Mononuclear cell (primary cell): Measurements from ENCODE around the gene GGA1. TPM values are rescaled to one million over a fixed set of nuclear protein-coding genes. Genes with fewer than 3 reads are reported as not detected.
"Not testable (repeated sequence)": the region's sequence is repeated elsewhere in the genome, so short reads cannot be mapped to it uniquely, and the experiment has no call there.

ENCODE experiments used
- H3K27me3 ChIP-seq: 2 replicates; pipeline ENCODE4 v1.6.0; 2011; ENCODE audit warnings: low read length, control low read depth; ENCODE audit not compliant: insufficient read depth
- H3K4me1 ChIP-seq: 2 replicates; pipeline ENCODE4 v1.5.1; 2011; ENCODE audit warnings: mild to moderate bottlenecking, low read length, control low read depth; ENCODE audit not compliant: insufficient read depth
- H3K4me3 ChIP-seq: 2 replicates; pipeline ENCODE4 v1.5.1; 2011; ENCODE audit warnings: mild to moderate bottlenecking, low read length, moderate library complexity
- H3K9me3 ChIP-seq: 2 replicates; pipeline ENCODE4 v1.5.1; 2011; ENCODE audit warnings: low read depth, mild to moderate bottlenecking, control low read depth, low read length
- total RNA-seq: library from RNA; depleted of rRNA; stranded (reverse); fragments of >200 nt; gene quantifications from one replicate; pipeline ENCODE4 v1.2.3, GENCODE V29; 2012

The GGA1 gene
- total RNA-seq, 1 donor, result 60.8 TPM

DNA sequence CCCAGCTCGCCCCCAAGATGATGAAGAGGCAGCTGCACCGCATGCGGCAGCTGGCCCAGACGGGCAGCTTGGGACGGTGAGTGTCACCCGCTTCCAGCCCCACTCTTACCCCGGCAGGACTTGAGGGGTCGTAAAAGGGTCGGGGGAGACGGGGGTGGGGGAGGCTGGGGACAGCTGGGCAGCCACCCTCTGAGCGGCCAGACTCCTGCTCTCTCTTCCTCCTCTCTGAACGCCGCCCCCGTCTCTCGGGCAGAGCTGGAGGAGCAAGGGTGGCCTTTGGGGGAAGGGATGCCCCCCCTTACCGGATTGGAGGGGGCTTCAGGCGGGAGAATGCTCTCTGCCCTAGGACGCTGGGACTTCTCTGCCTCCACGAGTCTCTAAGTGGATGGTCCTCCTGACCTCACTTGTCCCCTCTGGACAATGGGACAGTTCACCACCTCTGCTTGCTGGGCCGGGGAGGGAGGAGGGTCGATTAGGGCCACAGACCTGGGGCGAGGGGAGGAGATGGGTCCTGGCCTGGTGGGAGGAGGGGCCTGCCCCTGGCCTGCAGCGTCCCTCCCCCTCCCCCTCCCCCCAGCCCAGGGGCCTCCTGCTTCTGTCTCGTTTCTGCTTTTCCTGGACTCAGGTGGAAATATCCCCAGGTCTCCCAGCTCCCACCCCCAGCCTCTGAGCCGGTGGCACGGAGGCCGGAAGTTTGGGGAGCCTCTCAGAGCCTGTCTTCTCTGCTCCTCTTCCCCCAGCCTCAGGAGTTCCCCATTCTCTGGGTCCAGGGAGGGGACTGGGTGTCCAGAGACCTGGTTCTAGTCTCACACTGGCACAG lies 31.3 kb downstream of the GGA1 start:
- H3K27me3 ChIP-seq, result no peaks in the 10 kb centered on the region
- peaks cover 78% of the 10 kb centered on the region for H3K4me1 ChIP-seq
- peak overlapping the region; percentile 83 for H3K4me3 ChIP-seq
- H3K9me3 ChIP-seq, result no peaks in the 10 kb centered on the region

DNA sequence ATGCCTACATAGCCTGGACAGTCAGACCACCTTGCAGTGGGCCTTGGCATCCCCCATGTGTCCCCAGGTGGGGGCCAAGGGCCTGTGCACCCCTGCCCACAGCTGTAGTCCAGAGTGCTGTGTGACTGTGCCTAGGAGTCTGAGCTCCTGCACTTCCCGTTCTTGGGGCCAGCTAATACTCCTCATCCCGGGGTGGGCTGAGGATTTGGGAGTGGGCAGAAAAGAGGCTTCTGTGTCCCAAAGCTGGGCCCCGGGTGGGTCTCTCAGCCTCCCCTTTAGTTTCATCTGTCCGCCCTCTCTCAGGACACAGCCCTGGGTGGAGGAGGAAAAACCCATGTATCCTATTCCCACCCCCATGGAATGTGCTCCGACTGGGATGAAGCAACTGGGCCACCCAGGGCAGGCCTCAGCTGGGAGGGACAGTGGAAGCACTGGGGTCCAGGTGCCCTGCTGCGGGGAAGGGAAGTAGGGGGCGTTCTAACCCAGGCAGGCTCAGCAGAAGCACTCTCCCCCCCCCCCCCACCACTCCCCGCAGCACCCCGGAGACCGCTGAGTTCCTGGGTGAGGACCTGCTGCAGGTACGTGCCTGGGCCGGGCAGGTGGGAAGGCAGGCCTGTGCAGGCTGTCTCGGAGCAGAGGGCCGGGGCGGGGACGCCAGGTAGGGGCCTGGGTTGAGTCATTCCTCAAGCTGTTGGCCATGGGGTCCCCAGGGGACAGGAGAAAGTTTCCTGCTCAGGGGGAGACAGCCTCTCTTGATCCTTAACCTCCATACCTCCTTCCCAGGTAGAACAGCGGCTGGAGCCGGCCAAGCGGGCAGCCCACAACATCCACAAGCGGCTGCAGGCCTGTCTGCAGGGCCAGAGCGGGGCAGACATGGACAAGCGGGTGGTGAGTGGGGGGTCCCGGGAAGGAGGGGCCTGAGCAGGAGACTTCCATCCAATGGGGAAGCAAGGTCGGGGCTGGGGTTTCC lies 32.2 kb downstream of the GGA1 start:
- H3K4me1 ChIP-seq, result peaks cover 69% of the 10 kb centered on the region
- no peaks in the 10 kb centered on the region for H3K9me3 ChIP-seq
- peak overlapping the region; percentile 83 for H3K4me3 ChIP-seq
- H3K27me3 ChIP-seq, result no peaks in the 10 kb centered on the region

DNA sequence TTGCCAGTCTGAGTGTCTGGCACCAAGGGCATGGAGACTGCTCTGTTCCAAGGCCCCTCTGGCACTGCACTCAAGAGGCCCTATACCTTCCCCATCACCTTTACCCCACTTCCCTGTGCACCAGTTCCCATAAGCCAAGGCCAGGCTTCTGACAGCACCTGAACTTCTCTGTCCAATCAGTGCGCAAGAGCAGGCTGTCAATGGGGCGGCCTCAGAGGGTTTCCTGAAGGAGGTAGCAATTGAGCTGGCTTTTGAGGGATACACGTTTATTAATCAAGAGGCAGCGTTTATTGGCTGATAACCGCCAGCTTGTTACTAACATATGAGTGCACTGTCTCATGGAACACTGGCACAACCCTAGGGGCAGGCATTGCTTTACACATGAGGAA lies 32.9 kb downstream of the GGA1 start:
- Histone ChIP-seq H3K4me3 (no peak overlapping the region), H3K4me1 (peaks cover 63% of the 10 kb centered on the region), H3K27me3 (no peaks in the 10 kb centered on the region), H3K9me3 (no peaks in the 10 kb centered on the region)

DNA sequence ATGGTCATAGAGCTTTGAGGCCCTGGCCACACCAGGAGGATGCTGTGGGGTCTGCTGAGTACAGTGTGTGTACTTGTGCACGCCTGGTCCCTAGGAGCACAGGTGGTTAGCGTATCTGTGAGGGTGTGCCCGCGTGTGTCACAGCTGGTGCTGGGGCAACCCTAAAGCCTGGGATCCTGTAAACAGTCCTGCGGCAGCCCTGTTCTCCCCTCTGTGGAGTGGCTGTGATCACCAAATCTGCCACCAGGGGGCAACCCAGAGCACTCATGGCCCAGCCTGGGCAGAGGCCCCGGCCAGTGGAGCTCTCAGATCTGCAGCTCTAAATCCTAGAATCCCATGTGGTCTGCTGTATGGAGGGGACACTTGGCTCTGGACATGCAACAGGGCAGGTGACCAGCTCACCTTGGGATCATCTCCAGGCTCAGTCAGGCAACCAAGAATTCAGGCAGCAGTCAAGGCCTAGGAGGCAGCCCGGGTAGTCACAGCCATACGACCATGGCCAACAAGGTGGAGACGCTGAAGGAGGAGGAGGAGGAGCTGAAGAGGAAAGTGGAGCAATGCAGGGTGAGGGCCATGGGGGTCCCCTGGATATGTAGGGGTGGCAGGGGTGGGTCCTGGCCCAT lies 34.7 kb downstream of the GGA1 start:
- Histone ChIP-seq H3K9me3 (no peaks in the 10 kb centered on the region), H3K27me3 (no peaks in the 10 kb centered on the region), H3K4me1 (peaks cover 45% of the 10 kb centered on the region), H3K4me3 (no peak overlapping the region)

DNA sequence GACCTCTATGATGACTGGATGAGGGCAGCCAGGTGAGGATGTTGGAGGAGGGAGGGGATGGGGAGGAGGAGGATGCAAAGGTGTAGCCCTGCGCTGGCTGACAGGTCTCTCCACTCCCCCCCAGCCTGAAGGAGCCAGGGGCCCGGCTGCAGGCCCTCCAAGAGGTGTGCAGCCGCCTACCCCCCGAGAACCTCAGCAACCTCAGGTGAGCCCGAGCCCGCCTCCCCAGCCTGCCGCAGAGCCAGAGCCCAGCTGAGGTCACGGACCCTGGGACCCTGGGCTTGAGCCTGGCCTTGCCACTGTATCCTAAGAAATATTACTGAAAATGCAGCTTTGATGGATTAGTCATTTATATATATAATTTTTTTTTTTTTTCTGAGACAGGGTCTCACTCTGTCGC lies 38.7 kb downstream of the GGA1 start:
- Histone ChIP-seq H3K4me3 (no peak overlapping the region), H3K27me3 (no peaks in the 10 kb centered on the region), H3K4me1 (peaks cover 16% of the 10 kb centered on the region), H3K9me3 (no peaks in the 10 kb centered on the region)

DNA sequence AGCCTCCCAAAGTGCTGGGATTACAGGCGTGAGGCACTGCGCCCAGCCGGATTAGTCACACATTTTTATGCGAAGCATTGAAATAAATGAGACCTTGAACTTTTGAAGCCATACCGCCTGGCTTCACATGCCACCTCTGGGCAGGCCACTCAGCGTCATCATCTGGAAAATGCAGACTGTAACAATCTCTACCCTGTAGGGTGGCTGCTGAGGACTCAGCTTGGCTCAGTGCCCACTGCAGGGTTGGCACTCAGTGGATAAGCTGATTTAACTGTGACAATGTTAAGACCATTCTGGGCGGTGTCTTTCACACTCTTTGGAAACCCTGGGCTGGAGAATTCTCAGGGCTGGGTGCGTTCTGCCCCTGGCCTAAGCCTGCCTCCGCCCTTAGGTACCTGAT lies 39.3 kb downstream of the GGA1 start:
- H3K9me3 ChIP-seq, result no peaks in the 10 kb centered on the region
- H3K27me3 ChIP-seq, result no peaks in the 10 kb centered on the region
- H3K4me1 ChIP-seq, result peaks cover 10% of the 10 kb centered on the region
- H3K4me3 ChIP-seq, result no peak overlapping the region

DNA sequence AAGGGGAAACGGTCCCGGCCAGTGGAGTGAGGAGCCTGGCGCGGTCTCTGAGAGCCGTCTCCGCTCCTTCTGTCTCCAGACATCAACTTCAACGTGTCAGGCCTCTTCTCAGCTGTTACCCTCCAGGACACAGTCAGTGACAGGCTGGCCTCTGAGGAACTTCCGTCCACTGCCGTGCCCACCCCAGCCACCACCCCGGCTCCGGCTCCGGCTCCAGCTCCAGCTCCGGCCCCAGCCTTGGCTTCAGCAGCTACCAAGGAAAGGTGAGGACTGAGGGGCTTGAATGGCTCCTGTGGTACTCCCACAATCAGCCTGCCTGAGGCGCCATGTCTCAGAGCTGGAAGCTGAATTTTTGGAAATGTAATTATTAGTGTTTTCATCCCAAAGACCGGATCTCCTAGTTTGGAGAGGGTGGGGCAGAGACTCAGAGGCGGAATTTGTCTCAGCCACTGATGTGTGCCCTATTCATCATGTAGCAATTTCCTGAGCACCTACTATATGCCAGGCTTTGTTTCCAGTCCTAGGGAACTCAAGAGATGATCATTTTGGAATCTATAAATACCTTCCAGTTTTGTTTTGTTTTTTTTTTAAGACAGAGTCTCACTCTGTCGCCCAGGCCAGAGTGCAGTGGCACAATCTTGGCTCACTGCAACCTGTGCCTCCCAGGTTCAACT lies 42.0 kb downstream of the GGA1 start:
- Histone ChIP-seq H3K9me3 (no peaks in the 10 kb centered on the region), H3K4me1 (no peaks in the 10 kb centered on the region), H3K27me3 (no peaks in the 10 kb centered on the region), H3K4me3 (no peak overlapping the region)

DNA sequence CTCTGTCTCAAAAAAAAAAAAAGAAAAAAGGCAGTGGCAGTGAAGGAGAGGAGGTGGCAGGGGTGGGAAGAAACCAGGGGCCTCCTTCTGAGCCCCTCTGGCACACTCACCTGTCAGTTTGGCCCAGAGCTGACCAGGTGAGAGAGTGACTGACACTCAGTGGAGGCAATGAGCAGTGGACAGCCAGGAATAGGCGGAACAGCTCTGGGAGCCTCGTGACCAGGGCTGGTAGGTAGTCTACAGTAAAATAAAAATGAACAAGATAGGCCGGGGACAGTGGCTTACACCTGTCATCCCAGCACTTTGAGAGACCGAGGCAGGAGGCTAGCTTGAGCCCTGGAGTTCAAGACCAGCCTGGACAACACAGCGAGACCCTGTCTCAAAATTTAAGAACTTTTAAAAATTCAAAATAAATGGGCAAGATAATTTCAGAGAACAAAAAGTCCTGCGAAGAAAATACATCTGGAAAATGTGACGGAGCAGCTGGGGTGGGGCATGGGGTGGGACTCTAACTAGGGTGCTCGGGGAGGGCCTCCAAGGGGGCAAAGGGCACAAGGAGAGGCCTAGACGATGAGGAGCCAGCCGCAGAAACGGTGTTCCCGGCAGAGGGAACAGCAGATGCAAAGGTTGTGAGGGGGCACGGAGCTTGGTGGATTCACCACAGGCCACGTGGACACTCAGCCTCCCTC lies 46.1 kb downstream of the GGA1 start:
- no peaks in the 10 kb centered on the region for H3K9me3 ChIP-seq
- no peak overlapping the region for H3K4me3 ChIP-seq
- H3K27me3 ChIP-seq, result no peaks in the 10 kb centered on the region
- peaks cover 16% of the 10 kb centered on the region for H3K4me1 ChIP-seq

DNA sequence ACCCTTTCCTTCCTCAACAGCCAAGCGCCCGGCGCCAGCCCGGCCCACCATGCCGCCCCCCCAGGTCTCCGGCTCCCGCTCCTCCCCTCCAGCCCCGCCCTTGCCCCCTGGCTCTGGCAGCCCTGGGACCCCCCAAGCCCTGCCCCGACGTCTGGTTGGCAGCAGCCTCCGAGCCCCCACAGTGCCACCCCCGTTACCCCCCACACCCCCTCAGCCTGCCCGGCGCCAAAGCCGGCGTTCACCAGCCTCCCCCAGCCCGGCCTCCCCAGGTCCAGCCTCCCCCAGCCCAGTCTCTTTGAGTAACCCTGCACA lies 46.6 kb downstream of the GGA1 start:
- H3K4me1 ChIP-seq, result peaks cover 21% of the 10 kb centered on the region
- H3K27me3 ChIP-seq, result no peaks in the 10 kb centered on the region
- no peak overlapping the region for H3K4me3 ChIP-seq
- H3K9me3 ChIP-seq, result no peaks in the 10 kb centered on the region

DNA sequence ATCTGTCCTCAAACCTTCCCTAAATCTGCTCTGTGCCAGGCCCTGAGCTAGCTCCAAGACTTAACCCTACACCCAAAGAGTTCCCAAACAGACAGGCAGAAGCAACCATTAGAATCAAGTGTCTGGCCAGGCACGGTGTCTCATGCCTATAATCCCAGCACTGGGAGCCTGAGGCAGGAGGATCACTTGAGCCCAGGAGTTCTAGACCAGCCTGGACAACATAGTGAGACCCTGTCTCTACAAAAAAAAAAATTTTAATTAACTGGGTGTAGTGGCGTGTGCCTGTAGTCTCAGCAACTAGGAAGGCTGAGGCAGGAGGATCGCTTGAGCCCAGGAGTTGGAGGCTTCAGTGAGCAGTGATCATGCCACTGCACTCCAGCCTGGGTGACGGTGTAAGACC lies 47.9 kb downstream of the GGA1 start:
- H3K9me3 ChIP-seq, H3K4me3 ChIP-seq, H3K27me3 ChIP-seq: not testable (repeated sequence)
- peaks cover 35% of the 10 kb centered on the region for H3K4me1 ChIP-seq

DNA sequence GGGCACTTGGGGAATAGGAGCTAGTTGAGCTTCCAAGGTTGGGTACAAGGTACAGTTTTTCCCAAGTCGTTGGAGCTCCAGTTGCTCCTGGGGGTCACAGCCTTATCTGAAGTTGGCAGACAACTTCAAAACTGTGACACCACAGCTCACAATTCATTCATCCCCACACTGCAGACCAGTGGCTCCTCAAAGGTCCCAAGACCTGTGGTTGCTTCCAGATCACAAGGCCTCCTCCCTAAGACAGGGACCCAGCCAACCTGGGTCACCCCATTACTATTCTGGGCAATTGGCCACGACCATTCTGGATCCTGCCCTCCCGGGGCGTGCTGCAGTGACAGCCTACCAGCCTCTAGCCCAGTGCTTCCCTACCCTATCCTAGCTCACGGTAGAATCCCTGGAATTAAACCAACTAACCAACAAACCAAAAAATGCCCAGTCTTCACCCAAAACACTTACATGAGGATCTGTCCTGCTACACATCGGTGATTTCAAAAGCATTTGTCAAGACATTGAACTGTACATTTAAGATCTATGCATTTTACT lies 49.0 kb downstream of the GGA1 start:
- Histone ChIP-seq H3K4me1 (peaks cover 44% of the 10 kb centered on the region), H3K4me3 (peak overlapping the region; percentile 34), H3K9me3 (no peaks in the 10 kb centered on the region), H3K27me3 (no peaks in the 10 kb centered on the region)

DNA sequence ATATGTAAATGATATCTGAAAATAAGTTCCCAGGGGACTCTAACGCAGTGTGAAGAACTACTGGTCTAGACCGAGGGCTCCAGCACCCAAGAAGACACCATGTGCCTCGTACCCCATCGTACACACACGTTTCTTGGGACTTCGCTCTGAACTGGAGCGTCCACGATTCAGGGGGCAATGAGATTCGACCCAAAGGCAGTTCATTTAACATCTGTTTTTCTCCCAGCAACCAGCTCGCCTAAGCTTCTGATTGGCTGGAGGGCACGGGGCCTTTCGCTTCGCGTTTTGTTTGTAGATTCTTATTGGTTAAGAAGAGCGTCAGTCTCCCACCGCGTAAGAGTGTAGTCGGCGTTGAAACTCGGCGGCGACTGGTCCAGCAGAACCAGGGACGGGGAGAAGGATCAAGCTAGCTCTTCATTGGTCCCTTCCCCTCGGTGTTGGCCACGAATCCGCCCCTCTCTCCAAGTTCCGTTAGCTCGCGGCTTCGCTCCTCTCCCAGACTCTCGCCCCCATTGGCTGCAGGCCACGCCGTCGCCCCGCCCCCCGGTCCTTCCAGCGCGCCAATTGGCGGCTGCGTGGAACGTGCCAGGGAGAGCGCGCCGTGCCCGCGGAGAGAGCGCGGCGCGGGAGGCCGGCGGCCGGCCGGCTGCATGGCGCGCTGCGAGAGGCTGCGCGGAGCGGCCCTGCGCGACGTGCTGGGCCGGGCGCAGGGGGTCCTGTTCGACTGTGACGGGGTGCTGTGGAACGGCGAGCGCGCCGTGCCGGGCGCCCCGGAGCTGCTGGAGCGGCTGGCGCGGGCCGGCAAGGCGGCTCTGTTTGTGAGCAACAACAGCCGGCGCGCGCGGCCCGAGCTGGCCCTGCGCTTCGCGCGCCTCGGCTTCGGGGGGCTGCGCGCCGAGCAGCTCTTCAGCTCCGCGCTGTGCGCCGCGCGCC lies 49.8 kb downstream of the GGA1 start, which contains the start of gene PDXP:
Gene PDXP, plus strand, starts transcription at position 591 of the 933 bp plus-strand sequence. Its CDS starts 60 bp downstream, at position 651.
- Histone ChIP-seq H3K27me3 (no peaks in the 10 kb centered on the region), H3K4me1 (peaks cover 44% of the 10 kb centered on the region), H3K4me3 (peak within 1 kb of the TSS; percentile 47), H3K9me3 (no peaks in the 10 kb centered on the region)
